HG02970 (cell line): ENCODE results near the gene MRPS7.
"Not testable (repeated sequence)": the region's sequence is repeated elsewhere in the genome, so short reads cannot be mapped to it uniquely, and the experiment has no call there.

Experiments used
- ATAC-seq: cut with Tn5 transposase; IDR thresholded peaks from one replicate; pipeline ENCODE4 v1.9.1; 2021; ENCODE audit warnings: mild to moderate bottlenecking, moderate library complexity, moderate number of reproducible peaks; ENCODE audit not compliant: unreplicated experiment, low FRiP score

The MRPS7 gene

DNA sequence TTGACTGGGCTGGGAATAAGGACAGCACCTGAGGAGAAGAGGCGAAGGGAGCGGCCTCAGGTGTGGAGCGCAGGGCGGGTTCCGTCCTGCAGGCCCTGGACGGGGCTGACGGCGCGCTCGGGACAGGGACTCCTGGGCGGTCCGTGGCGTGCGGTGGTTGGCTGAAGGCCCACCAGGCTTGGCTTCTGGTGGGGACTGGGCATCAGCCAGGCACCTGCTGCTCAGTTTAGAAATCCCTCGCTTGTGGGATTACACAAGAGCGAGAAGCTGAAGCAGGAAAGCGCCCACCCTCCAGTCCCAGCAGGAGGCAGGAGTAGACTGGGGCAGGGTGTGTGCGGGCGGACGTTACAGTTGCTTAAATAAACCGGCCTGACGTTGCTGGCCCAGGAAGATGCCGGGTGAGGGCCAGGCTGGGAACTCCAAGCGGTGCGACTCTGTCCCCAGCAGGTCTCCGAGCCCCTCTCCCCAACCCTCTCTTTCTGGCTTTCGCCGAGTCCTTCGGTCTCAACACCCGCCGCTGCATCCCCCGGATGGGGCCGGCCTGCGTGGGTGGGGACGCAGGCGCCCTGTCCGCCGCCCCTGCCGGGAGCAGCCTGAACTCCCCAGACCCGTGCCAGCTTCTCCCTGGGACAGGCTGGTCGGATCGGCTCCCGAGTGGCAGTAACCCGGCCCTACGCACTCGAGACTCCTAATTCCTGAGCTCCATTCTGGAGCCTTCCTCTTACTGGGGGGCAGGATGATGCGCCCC is 8.7 kb downstream of the MRPS7 start:
- peak; percentile 29 for ATAC-seq

- ATAC-seq, result no peak
These were observed 9.2 kb downstream of the MRPS7 start, which contains the start of gene MIF4GD for GRCh38 chr17:75270966-75271232. MIF4GD (minus strand) TSS chr17:75271231; CDS start chr17:75270195, 1,036 bp downstream.

DNA sequence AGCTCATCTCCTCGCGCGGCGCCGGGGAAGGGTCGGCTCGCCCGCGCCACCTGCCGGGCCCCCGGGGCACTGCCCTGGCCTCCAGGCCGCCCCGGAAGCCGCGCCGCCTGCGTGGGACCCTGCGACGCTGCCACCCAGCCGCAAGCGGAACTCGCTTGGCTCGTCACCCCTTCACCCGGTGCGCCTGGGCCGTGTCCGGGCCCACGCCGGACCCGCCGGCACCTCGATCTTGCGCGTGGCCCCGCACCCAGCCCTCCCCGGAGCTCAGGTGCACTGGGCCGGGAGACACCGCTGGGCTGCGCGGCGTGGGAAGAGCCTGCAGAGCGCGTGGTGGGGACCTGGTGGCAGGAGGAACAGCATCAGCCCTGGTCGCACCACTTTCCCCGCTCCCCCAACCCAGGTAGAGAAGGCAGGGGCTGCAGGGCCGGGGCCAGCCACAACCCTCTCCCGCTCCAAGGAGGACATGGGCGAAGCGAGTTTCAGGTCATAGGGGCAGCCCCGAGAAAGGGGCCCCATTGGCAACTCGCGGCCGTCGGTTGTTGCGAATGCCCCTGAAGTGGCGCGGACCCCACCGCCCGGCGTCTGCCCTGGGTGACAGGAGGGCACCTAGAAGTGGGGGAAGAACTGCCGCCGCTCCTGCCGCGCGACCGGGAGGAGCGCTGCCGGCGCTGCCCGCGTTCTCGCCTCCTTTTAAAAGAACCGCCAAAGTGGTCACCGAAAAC is 9.7 kb downstream of the MRPS7 start:
- ATAC-seq, result peak; percentile 69

DNA sequence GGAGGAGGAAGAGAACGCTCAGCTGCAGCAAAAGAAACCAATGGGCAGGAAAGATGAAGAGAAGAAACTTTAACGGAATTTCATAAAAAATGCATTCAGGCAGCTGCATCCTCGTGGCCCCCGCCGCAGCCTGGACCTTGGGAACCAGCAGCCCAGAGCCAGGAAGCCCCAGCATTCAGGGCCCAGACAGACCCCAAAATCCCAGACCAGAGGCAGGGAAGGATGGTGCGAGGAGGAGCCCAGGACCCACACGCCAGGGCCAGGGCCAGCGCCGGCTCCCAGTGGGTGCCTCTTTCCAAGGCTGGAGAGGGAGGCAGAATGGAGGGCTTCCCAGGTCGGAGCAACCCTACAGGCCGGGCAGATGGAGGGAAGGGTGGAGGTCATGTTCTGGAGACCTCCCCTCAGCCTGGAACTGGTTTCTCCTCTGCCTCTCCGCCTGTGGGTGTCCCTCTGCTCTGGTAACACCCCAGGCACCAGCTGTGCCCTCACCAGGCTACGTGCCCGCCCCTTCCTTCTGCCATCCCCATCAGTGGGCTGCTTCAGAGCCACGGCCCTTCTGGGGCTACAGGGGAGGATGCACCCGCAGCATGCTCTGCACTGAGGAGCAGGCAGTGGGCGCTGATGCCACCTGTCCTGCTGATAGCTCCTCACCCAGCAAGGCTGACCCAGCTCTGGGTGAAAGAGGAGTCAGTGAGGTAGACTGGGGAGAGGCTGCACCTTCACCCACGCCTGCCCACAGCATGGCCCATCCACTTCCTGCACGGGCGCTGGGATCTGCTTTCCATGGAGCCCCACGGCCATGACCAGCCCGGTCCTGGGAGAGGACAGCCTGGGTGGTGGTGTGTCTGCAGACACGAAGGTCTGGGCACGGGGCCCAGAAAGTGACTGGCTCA is 10.5 kb downstream of the MRPS7 start:
- ATAC-seq, result no peak

GRCh38 chr17:75272848-75273184 is 11.1 kb downstream of the MRPS7 start:
- no peak for ATAC-seq

DNA sequence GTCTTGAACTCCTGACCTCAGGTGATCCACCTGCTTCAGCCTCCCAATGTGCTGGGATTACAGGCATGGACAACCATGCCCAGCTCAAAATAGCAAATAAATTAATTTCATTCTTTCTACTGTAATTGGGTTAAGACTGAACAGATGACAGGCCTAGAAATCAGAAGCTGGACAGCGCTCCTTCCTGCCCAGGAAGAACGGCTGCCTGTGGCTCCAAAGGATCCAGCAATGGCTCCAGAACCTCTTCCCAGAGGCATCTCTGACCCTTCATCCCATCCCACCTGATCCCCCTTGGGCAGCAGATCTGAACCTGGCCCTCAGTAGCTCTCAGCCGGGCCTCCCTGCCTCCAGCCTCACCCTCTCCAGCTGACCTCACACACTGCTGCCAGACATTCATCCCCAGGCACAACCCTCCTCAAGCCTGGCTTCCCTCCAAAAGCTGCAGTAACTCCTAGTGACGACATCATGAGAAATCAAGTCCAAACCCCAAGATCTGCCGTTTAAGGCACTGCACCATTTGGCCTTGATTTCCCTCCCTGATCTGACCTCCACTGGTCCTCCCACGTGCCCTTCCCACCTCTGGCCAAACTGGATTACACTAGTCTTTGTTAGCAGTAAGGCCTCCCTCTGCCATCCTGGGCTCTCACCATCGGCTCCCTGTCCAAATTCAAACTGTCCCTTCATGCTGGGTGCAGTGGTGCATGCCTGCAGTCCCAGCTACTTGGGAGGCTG is 12.5 kb downstream of the MRPS7 start:
- no peak for ATAC-seq

DNA sequence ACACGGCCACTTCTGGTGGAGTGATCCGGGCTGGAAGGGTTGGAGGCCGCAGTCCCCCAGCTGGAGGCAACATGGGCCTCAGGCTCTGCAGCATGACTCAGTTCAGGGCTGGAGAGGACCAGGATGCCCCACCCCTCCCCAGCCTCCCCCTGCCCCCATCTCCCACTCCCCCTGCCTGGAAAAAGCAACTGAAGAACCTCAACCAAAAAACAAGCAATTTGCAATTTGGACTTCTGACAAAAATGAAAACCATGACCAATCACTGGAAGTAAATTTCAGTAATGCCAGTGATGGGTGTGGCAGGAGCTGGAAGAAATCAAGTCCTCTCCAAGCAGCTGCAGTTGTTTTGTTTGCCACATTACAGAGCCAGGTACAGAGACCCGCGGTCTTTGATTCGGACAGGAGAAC is 16.0 kb downstream of the MRPS7 start:
- no peak for ATAC-seq

- ATAC-seq, result not testable (repeated sequence)
These were observed 18.5 kb downstream of the MRPS7 start for GRCh38 chr17:75280189-75280588.

DNA sequence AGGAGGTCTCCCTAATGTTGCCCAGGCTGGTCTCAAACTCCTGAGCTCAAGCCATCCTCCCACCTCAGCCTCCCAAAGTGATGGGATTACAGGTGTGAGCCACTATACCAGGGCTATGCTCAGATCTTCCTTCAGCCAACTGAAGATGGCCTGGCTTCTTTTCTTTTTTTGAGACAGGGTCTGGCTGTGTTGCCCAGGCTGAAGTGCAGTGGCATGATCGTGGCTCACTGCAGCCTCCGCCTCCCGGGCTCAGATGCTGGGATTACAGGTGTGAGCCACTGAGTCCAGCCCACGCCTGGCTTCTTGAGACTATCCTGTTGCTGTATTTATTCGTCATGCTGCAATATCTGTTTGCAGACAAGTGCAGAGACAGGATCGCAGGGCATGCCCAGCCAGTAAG is 23.4 kb downstream of the MRPS7 start:
- no peak for ATAC-seq

- ATAC-seq, result no peak
These were observed 25.5 kb downstream of the MRPS7 start for GRCh38 chr17:75287221-75287620.

DNA sequence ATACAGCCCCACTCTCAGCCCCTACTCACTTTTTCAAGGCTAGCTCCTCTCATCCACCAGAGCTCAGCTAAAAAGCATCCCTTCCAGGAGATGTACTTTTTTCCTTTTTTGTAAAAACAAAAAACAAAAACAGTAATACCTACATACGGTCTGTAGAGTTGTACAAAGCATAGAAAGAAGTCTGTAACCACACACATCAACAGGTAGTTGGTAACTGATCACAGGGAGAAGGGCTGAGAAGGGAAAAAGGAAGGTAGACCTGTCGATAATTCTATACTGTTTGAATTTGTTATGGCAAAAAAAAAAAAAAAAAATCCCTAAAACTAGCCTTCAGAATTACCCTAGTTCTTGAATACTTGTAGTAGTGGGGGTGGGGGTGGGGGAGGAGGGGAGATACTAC is 26.7 kb downstream of the MRPS7 start:
- ATAC-seq, result no peak

- ATAC-seq, result peak; percentile 7
These were observed 27.1 kb downstream of the MRPS7 start for GRCh38 chr17:75288770-75289114.

- ATAC-seq, result peak; percentile 89
These were observed 27.6 kb downstream of the MRPS7 start, which contains the start of gene SLC25A19 for GRCh38 chr17:75289115-75289831. SLC25A19 (minus strand) TSS chr17:75289433; CDS start chr17:75286764, 2,669 bp downstream.

GRCh38 chr17:75289832-75290337 is 28.2 kb downstream of the MRPS7 start:
- peak; percentile 12 for ATAC-seq

GRCh38 chr17:75292810-75293448 is 31.2 kb downstream of the MRPS7 start:
- not testable (repeated sequence) for ATAC-seq

DNA sequence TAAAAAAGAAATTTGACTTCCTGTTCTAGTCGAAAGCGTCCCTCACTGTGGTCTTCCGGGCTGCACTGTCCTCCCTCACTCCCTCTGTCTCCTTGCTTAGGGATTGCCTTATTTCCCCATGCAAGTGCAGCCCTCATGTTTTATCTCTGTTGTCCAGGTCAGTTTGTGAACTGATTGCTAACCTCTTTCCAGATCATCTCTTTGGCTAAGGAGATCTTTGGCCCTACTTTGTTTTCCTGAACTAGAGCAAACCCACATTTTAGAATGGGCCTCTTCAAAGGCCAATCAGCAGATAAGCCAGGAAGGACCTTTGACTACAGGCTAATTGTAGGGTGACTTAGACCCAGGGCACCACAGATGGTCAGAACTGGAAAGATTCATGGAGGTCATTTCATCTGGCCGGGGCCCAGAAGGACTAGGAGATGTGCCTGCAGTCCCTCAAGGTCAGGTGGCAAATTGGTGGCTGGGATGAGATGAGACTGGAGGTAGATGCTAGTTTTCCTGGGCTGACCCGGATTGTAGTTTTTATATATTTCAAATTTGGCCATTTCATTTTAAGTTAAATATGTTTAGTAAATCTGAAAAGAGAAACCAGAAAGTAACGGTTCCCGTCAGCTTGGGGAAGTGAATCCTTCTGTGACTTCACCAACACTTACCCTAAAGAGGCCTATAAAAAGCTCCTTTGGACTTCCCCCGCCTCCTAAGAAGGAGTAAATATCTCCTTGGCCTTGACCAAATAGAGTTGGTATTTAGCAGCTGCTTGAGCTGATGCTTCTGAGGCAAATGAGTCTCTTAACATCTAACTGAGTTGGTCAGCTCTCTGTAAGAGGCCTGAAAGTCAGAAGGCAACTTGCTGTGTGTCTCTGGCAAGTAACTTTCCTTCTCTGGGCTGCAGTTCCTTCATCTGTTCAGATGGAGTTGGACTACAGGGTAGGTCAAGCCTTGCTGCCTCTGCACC is 33.8 kb downstream of the MRPS7 start:
- ATAC-seq, result peak; percentile 57

DNA sequence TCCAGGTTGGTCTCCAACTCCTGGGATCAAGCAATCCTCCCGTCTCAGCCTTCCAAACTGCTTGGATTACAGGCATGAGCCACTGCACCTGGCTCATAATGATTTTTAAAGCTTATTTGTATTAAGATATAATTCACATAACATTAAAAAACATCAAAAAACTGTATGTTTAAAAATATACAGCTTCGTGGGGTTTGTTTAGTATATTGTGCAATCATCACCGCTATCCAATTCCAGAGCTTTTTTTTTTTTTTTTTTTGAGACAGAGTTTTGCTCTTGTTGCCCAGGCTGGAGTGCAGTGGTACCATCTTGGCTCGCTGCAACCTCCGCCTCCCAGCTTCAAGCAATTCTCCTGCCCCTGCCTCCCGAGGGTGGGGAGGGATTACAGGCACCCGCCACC is 38.6 kb downstream of the MRPS7 start:
- no peak for ATAC-seq

DNA sequence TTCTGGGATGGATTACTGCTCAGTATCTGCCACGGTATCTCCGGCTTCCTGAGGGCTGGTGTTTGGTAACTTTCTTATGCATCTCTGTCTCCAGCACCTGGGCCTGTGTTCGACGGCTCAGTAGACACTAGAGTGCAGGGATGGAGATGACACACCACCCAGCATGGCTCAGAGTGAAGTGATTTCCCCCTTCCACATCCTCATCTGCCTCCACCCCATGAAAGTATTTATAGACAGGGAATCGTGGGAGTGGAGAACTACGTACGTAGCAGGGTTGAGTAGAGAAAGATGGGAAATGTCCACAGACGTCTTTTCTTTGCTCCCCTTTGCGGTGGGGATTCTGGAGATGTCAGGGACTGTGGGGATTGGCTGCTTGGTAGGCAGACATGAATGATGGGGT is 39.4 kb downstream of the MRPS7 start:
- ATAC-seq, result no peak
